ENCODE results near the gene INPP4B.

Gene INPP4B

DNA sequence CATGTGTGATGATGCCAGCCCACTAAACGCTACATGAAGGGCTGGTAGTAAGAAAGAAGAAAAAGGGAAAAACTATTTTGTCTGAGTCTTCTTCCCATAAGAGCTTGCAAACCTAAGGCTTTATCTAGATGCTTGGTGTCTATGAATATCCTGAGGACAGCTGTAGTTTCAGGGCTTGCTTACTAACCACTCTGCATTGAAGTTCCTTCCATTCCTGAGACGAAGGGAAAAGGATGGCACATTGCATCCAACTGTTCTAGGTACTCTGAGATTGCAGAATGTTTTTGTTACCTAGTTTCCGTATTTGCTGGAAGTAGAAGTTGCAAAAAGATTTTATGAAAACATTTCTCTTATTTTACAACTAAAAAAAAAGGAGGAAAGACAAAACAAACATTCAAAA lies 665.1 kb downstream of the INPP4B start:
- no peak overlapping the region for H3K4me2 ChIP-seq (ENCODE audit: low read length)
- H3K4ac ChIP-seq (ENCODE audit: low read depth, low read length), result no peak overlapping the region
- H3K27me3 ChIP-seq (ENCODE audit: insufficient read depth, low read length), result no peaks in the 10 kb centered on the region
- no peak overlapping the region for H4K8ac ChIP-seq (ENCODE audit: low read depth, low read length)
- no peaks in the 10 kb centered on the region for H3K79me1 ChIP-seq (ENCODE audit: low read length)
- H3K9ac ChIP-seq (ENCODE audit: low read length), result no peak overlapping the region
- H3K79me2 ChIP-seq (ENCODE audit: control insufficient read depth, insufficient read depth, low read length, poor library complexity), result no peaks in the 10 kb centered on the region
- H3K4me1 ChIP-seq (ENCODE audit: control insufficient read depth in 1 of 2, insufficient read depth in 2 of 2, low read length in 2 of 2), result no peaks in the 10 kb centered on the region
- H3K36me3 ChIP-seq (ENCODE audit: control insufficient read depth in 1 of 2, insufficient read depth in 2 of 2, low read length in 2 of 2), result no peaks in the 10 kb centered on the region
- no peak overlapping the region for H3K18ac ChIP-seq (ENCODE audit: low read length)
- DNase-seq, result peak; percentile 39 to 75
- no peak overlapping the region for H4K91ac ChIP-seq (ENCODE audit: low read depth, low read length)
- H4K12ac ChIP-seq (ENCODE audit: low read depth, low read length), result no peak overlapping the region
- H2BK12ac ChIP-seq (ENCODE audit: low read length), result no peak overlapping the region
- no peak overlapping the region for H2AK5ac ChIP-seq (ENCODE audit: low read length)
- no peak overlapping the region for H2BK120ac ChIP-seq (ENCODE audit: insufficient read depth, low read length, poor library complexity)
- H3K9me3 ChIP-seq (ENCODE audit: insufficient read depth, low read depth, low read length), result no peaks in the 10 kb centered on the region
- no peak overlapping the region for H3K14ac ChIP-seq (ENCODE audit: low read length)
- H2AFZ ChIP-seq (ENCODE audit: insufficient read depth, low read length, poor library complexity), result no peak overlapping the region
- H2BK5ac ChIP-seq (ENCODE audit: low read depth, low read length, poor library complexity), result no peak overlapping the region
- no peak overlapping the region for H3K27ac ChIP-seq (ENCODE audit: low read depth, low read length)
- WGBS (ENCODE audit: extremely low coverage, insufficient coverage, insufficient read length), result no CpG with 5 or more reads among the region's 3 CpGs
- no peak overlapping the region for H3K23ac ChIP-seq (ENCODE audit: low read length)
- no peak overlapping the region for H3K4me3 ChIP-seq (ENCODE audit: low read depth, low read length)

- H3K18ac ChIP-seq (ENCODE audit: low read length), result no peak overlapping the region
- no peak overlapping the region for H2BK12ac ChIP-seq (ENCODE audit: low read length)
- H3K4me3 ChIP-seq (ENCODE audit: low read depth, low read length), result no peak overlapping the region
- no peaks in the 10 kb centered on the region for H3K79me1 ChIP-seq (ENCODE audit: low read length)
- no peak for DNase-seq
- no peak overlapping the region for H2AK5ac ChIP-seq (ENCODE audit: low read length)
- no peak overlapping the region for H3K23ac ChIP-seq (ENCODE audit: low read length)
- no peak overlapping the region for H3K4ac ChIP-seq (ENCODE audit: low read depth, low read length)
- no peaks in the 10 kb centered on the region for H3K79me2 ChIP-seq (ENCODE audit: control insufficient read depth, insufficient read depth, low read length, poor library complexity)
- H2BK120ac ChIP-seq (ENCODE audit: insufficient read depth, low read length, poor library complexity), result no peak overlapping the region
- H2BK5ac ChIP-seq (ENCODE audit: low read depth, low read length, poor library complexity), result no peak overlapping the region
- no peak overlapping the region for H4K8ac ChIP-seq (ENCODE audit: low read depth, low read length)
- H2AFZ ChIP-seq (ENCODE audit: insufficient read depth, low read length, poor library complexity), result no peak overlapping the region
- H4K91ac ChIP-seq (ENCODE audit: low read depth, low read length), result no peak overlapping the region
- no peak overlapping the region for H3K4me2 ChIP-seq (ENCODE audit: low read length)
- H3K27me3 ChIP-seq (ENCODE audit: insufficient read depth, low read length), result no peaks in the 10 kb centered on the region
- H3K9me3 ChIP-seq (ENCODE audit: insufficient read depth, low read depth, low read length), result no peaks in the 10 kb centered on the region
- H3K14ac ChIP-seq (ENCODE audit: low read length), result no peak overlapping the region
- H4K12ac ChIP-seq (ENCODE audit: low read depth, low read length), result no peak overlapping the region
- H3K4me1 ChIP-seq (ENCODE audit: control insufficient read depth in 1 of 2, insufficient read depth in 2 of 2, low read length in 2 of 2), result no peaks in the 10 kb centered on the region
- H3K36me3 ChIP-seq (ENCODE audit: control insufficient read depth in 1 of 2, insufficient read depth in 2 of 2, low read length in 2 of 2), result no peaks in the 10 kb centered on the region
- H3K9ac ChIP-seq (ENCODE audit: low read length), result no peak overlapping the region
- no peak overlapping the region for H3K27ac ChIP-seq (ENCODE audit: low read depth, low read length)
Observed at GRCh38 chr4:142169216-142169615, 676.9 kb downstream of the INPP4B start.

- H3K79me1 ChIP-seq (ENCODE audit: low read length), result no peaks in the 10 kb centered on the region
- no peaks in the 10 kb centered on the region for H3K4me1 ChIP-seq (ENCODE audit: control insufficient read depth in 1 of 2, insufficient read depth in 2 of 2, low read length in 2 of 2)
- H3K27ac ChIP-seq (ENCODE audit: low read depth, low read length), result no peak overlapping the region
- no peak overlapping the region for H2BK120ac ChIP-seq (ENCODE audit: insufficient read depth, low read length, poor library complexity)
- no peak overlapping the region for H2BK12ac ChIP-seq (ENCODE audit: low read length)
- no peak overlapping the region for H2AK5ac ChIP-seq (ENCODE audit: low read length)
- H3K4me2 ChIP-seq (ENCODE audit: low read length), result no peak overlapping the region
- no peak overlapping the region for H2AFZ ChIP-seq (ENCODE audit: insufficient read depth, low read length, poor library complexity)
- no peak overlapping the region for H3K4me3 ChIP-seq (ENCODE audit: low read depth, low read length)
- no peak overlapping the region for H3K9ac ChIP-seq (ENCODE audit: low read length)
- H4K91ac ChIP-seq (ENCODE audit: low read depth, low read length), result no peak overlapping the region
- no peak for DNase-seq
- H3K79me2 ChIP-seq (ENCODE audit: control insufficient read depth, insufficient read depth, low read length, poor library complexity), result no peaks in the 10 kb centered on the region
- H2BK5ac ChIP-seq (ENCODE audit: low read depth, low read length, poor library complexity), result no peak overlapping the region
- H4K8ac ChIP-seq (ENCODE audit: low read depth, low read length), result no peak overlapping the region
- H4K12ac ChIP-seq (ENCODE audit: low read depth, low read length), result no peak overlapping the region
- no peaks in the 10 kb centered on the region for H3K27me3 ChIP-seq (ENCODE audit: insufficient read depth, low read length)
- no peaks in the 10 kb centered on the region for H3K36me3 ChIP-seq (ENCODE audit: control insufficient read depth in 1 of 2, insufficient read depth in 2 of 2, low read length in 2 of 2)
- H3K9me3 ChIP-seq (ENCODE audit: insufficient read depth, low read depth, low read length), result no peaks in the 10 kb centered on the region
- no peak overlapping the region for H3K4ac ChIP-seq (ENCODE audit: low read depth, low read length)
- no peak overlapping the region for H3K23ac ChIP-seq (ENCODE audit: low read length)
- no peak overlapping the region for H3K18ac ChIP-seq (ENCODE audit: low read length)
- H3K14ac ChIP-seq (ENCODE audit: low read length), result no peak overlapping the region
- WGBS (ENCODE audit: extremely low coverage, insufficient coverage, insufficient read length), result no CpG with 5 or more reads among the region's 2 CpGs
Observed at GRCh38 chr4:142168181-142168580, 677.9 kb downstream of the INPP4B start.

GRCh38 chr4:142164767-142165500 lies 681.2 kb downstream of the INPP4B start:
- no peak overlapping the region for H4K8ac ChIP-seq (ENCODE audit: low read depth, low read length)
- no peaks in the 10 kb centered on the region for H3K79me2 ChIP-seq (ENCODE audit: control insufficient read depth, insufficient read depth, low read length, poor library complexity)
- H3K14ac ChIP-seq (ENCODE audit: low read length), result no peak overlapping the region
- H3K36me3 ChIP-seq (ENCODE audit: control insufficient read depth in 1 of 2, insufficient read depth in 2 of 2, low read length in 2 of 2), result no peaks in the 10 kb centered on the region
- H4K12ac ChIP-seq (ENCODE audit: low read depth, low read length), result no peak overlapping the region
- H2BK12ac ChIP-seq (ENCODE audit: low read length), result no peak overlapping the region
- H3K23ac ChIP-seq (ENCODE audit: low read length), result no peak overlapping the region
- no peaks in the 10 kb centered on the region for H3K27me3 ChIP-seq (ENCODE audit: insufficient read depth, low read length)
- H2AK5ac ChIP-seq (ENCODE audit: low read length), result no peak overlapping the region
- no peak for DNase-seq
- no peak overlapping the region for H3K18ac ChIP-seq (ENCODE audit: low read length)
- H4K91ac ChIP-seq (ENCODE audit: low read depth, low read length), result no peak overlapping the region
- no peak overlapping the region for H3K9ac ChIP-seq (ENCODE audit: low read length)
- no peak overlapping the region for H2AFZ ChIP-seq (ENCODE audit: insufficient read depth, low read length, poor library complexity)
- no peak overlapping the region for H3K4me3 ChIP-seq (ENCODE audit: low read depth, low read length)
- no peaks in the 10 kb centered on the region for H3K79me1 ChIP-seq (ENCODE audit: low read length)
- WGBS (ENCODE audit: extremely low coverage, insufficient coverage, insufficient read length), result 100% methylated on average over 1 of the region's 4 CpGs
- no peak overlapping the region for H2BK120ac ChIP-seq (ENCODE audit: insufficient read depth, low read length, poor library complexity)
- no peak overlapping the region for H3K4me2 ChIP-seq (ENCODE audit: low read length)
- no peaks in the 10 kb centered on the region for H3K9me3 ChIP-seq (ENCODE audit: insufficient read depth, low read depth, low read length)
- no peak overlapping the region for H2BK5ac ChIP-seq (ENCODE audit: low read depth, low read length, poor library complexity)
- no peaks in the 10 kb centered on the region for H3K4me1 ChIP-seq (ENCODE audit: control insufficient read depth in 1 of 2, insufficient read depth in 2 of 2, low read length in 2 of 2)
- H3K27ac ChIP-seq (ENCODE audit: low read depth, low read length), result no peak overlapping the region
- no peak overlapping the region for H3K4ac ChIP-seq (ENCODE audit: low read depth, low read length)
